Cardiac septum (tissue), 1 donor: Measurements from ENCODE around the gene PARP4. TPM values are rescaled to one million over a fixed set of nuclear protein-coding genes. Genes with fewer than 3 reads are reported as not detected.
"Not testable (repeated sequence)": the region's sequence is repeated elsewhere in the genome, so short reads cannot be mapped to it uniquely, and the experiment has no call there.

Experiments used
- DNase-seq: peaks from one replicate; pipeline ENCODE4 v3.0.0-alpha.2; 2020; ENCODE audit warnings: low spot score
- intact Hi-C: fragments of 100-400 bp; cut with DNase I; formaldehyde crosslinking; loops from one replicate; pipeline ENCODE4 v1.14.0; 2022
- total RNA-seq: library from RNA; stranded (reverse); fragmentation: NEBNext Ultra II Directional; extraction: Animal tissue kit (Norgen Biotek cat#: 25700); gene quantifications from one replicate; pipeline ENCODE4 v1.2.1, GENCODE V29; 2021
- donor health status: DM: no; HTN: no; CAD: no.

Gene PARP4
- total RNA-seq, 1 donor from 2014 or later, result 16.7 TPM

- intact Hi-C loops, result no loop called here
- DNase-seq, result no peak
These were observed 5.8 kb downstream of the PARP4 start for GRCh38 chr13:24506698-24507335.

- DNase-seq, intact Hi-C loops: not testable (repeated sequence)
These were observed 6.3 kb downstream of the PARP4 start for GRCh38 chr13:24506283-24506682.

GRCh38 chr13:24505756-24506155 is 6.8 kb downstream of the PARP4 start:
- intact Hi-C loops, result no loop called here
- DNase-seq, result no peak

GRCh38 chr13:24505256-24505655 is 7.3 kb downstream of the PARP4 start:
- DNase-seq, result no peak
- intact Hi-C loops, result no loop called here

GRCh38 chr13:24503379-24503696 is 9.2 kb downstream of the PARP4 start:
- intact Hi-C loops, result no loop called here
- DNase-seq, result no peak

GRCh38 chr13:24502533-24503378 is 9.8 kb downstream of the PARP4 start:
- DNase-seq, result no peak
- intact Hi-C loops, result no loop called here

- no peak for DNase-seq
- intact Hi-C loops, result no loop called here
These were observed 11.6 kb downstream of the PARP4 start for GRCh38 chr13:24500977-24501376.

- intact Hi-C loops, result no loop called here
- no peak for DNase-seq
These were observed 14.8 kb downstream of the PARP4 start for GRCh38 chr13:24497742-24498141.

- DNase-seq, intact Hi-C loops: not testable (repeated sequence)
These were observed 16.3 kb downstream of the PARP4 start for GRCh38 chr13:24496295-24496694.

- intact Hi-C loops, result no loop called here
- DNase-seq, result no peak
These were observed 17.3 kb downstream of the PARP4 start for GRCh38 chr13:24495151-24495729.

GRCh38 chr13:24493356-24493755 is 19.2 kb downstream of the PARP4 start:
- no peak for DNase-seq
- intact Hi-C loops, result no loop called here

GRCh38 chr13:24491845-24492244 is 20.7 kb downstream of the PARP4 start:
- intact Hi-C loops, result no loop called here

GRCh38 chr13:24489721-24490120 is 22.9 kb downstream of the PARP4 start:
- intact Hi-C loops, result no loop called here
- DNase-seq, result no peak

More at GRCh38 chr13:24491845-24492244, 20.7 kb downstream of the PARP4 start:
- no peak for DNase-seq

GRCh38 chr13:24488092-24488491 is 24.5 kb downstream of the PARP4 start:
- DNase-seq, intact Hi-C loops: not testable (repeated sequence)

- DNase-seq, intact Hi-C loops: not testable (repeated sequence)
These were observed 26.4 kb downstream of the PARP4 start for GRCh38 chr13:24486017-24486657.

GRCh38 chr13:24473686-24474085 is 38.9 kb downstream of the PARP4 start:
- DNase-seq, result no peak
- intact Hi-C loops, result no loop called here

GRCh38 chr13:24472129-24472528 is 40.4 kb downstream of the PARP4 start:
- DNase-seq, intact Hi-C loops: not testable (repeated sequence)

- intact Hi-C loops, result no loop called here
- no peak for DNase-seq
These were observed 49.5 kb downstream of the PARP4 start for GRCh38 chr13:24463078-24463477.

- intact Hi-C loops, result no loop called here
- no peak for DNase-seq
These were observed 52.3 kb downstream of the PARP4 start for GRCh38 chr13:24460256-24460655.

- no peak for DNase-seq
- intact Hi-C loops, result no loop called here
These were observed 52.9 kb downstream of the PARP4 start for GRCh38 chr13:24459726-24460125.
